Testis (tissue), 3 donors: ENCODE measurements around the gene GRAMD1B. TPM values are rescaled to one million over a fixed set of nuclear protein-coding genes. Genes with fewer than 3 reads are reported as not detected.
A peak's percentile ranks its signal among the peaks of the same experiment; 100 is the strongest.

Experiments
- DNase-seq: peaks from one replicate; pipeline ENCODE4 v3.0.0-alpha.2; 2019
- H3K27ac ChIP-seq, 2 donors: fragments of 200-600 bp; sonication (generic); one replicate each; pipeline ENCODE4 v1.5.1; 2019
- H3K27me3 ChIP-seq: fragments of 200-600 bp; sonication (generic); one replicate; pipeline ENCODE4 v1.5.1; 2019
- H3K36me3 ChIP-seq: fragments of 200-600 bp; sonication (generic); one replicate; pipeline ENCODE4 v1.5.1; 2017; ENCODE audit warnings: low read depth; ENCODE audit errors: missing control alignments
- H3K4me1 ChIP-seq: fragments of 200-600 bp; sonication (generic); one replicate; pipeline ENCODE4 v1.5.1; 2019
- H3K4me3 ChIP-seq, 2 donors: fragments of 200-600 bp; sonication (generic); one replicate each; pipeline ENCODE4 v1.5.1; 2017 to 2019
- H3K9me3 ChIP-seq: fragments of 200-600 bp; sonication (generic); one replicate; pipeline ENCODE4 v1.5.1; 2017
- CTCF ChIP-seq, 3 experiments: fragments of 450-650 bp in 2 of 3; fragments of 200-600 bp in 1 of 3; sonication (generic) in 1 of 3; IDR thresholded peaks; one replicate each; pipeline ENCODE4 v1.5.1; 2016 to 2019; ENCODE audit warnings: antibody characterized with exemption in 3 of 3, mild to moderate bottlenecking in 2 of 3, moderate library complexity in 1 of 3
- POLR2A ChIP-seq: fragments of 450-650 bp; IDR thresholded peaks from one replicate; pipeline ENCODE4 v1.6.1; 2017; ENCODE audit warnings: antibody characterized with exemption, mild to moderate bottlenecking, moderate library complexity
- WGBS, 2 donors: methylation state at CpG; one replicate each; pipeline ENCODE4 v1.1.5; 2018; 5-methylcytosine and 5-hydroxymethylcytosine counted together
- intact Hi-C: fragments of 100-400 bp; cut with DNase I; formaldehyde crosslinking; loops from one replicate; pipeline ENCODE4 v1.15.1; 2023; ENCODE audit warnings: low total_unique reads
- polyA plus RNA-seq: library from polyadenylated mRNA; stranded (reverse); fragments of 350-450 nt; fragmentation: Illumina TruSeq; extraction: RNeasy Lipid Tissue Mini Kit (QIAGEN cat#74804); gene quantifications from one replicate; pipeline ENCODE4 v1.2.3, GENCODE V29; 2014; ENCODE audit warnings: low read depth, low replicate concordance; ENCODE audit not compliant: insufficient read depth
- total RNA-seq, 2 donors: library from RNA; depleted of rRNA; stranded (reverse); fragments of >200 nt; gene quantifications; one replicate each; pipeline ENCODE4 v1.2.3, GENCODE V29; 2016

Gene GRAMD1B
- total and polyA plus RNA-seq, 3 donors from 2014 or later: 48.1 to 78.9 (median 48.9) TPM

- Histone ChIP-seq H3K4me1 (peaks cover 8% of the 10 kb centered on the region), H3K36me3 (no peaks in the 10 kb centered on the region), H3K4me3 (no peak overlapping the region), H3K27ac (no peak overlapping the region), H3K9me3 (no peaks in the 10 kb centered on the region), H3K27me3 (no peaks in the 10 kb centered on the region)
- WGBS, 2 donors: 94 to 97% methylated on average over 2 of the region's 2 CpGs
- no peak for DNase-seq
- intact Hi-C loops: no loop called here
- TF ChIP-seq POLR2A: no peak
- TF ChIP-seq CTCF (IDR thresholded peaks at IDR 0.05): no peak
These were observed 220.8 kb downstream of the GRAMD1B start for GRCh38 chr11:123650901-123651300.

- Histone ChIP-seq H3K9me3 (no peaks in the 10 kb centered on the region), H3K4me1 (peaks cover 8% of the 10 kb centered on the region), H3K27ac (no peak overlapping the region), H3K36me3 (no peaks in the 10 kb centered on the region), H3K4me3 (no peak overlapping the region), H3K27me3 (no peaks in the 10 kb centered on the region)
- no peak for DNase-seq
- WGBS, 2 donors: 67 to 69% methylated on average over 2 of the region's 2 CpGs
- TF ChIP-seq CTCF (IDR thresholded peaks at IDR 0.05): no peak
- no peak for TF ChIP-seq POLR2A
- intact Hi-C loops: no loop called here
These were observed 222.5 kb downstream of the GRAMD1B start for GRCh38 chr11:123652599-123652998.

GRCh38 chr11:123653483-123653826 is 223.4 kb downstream of the GRAMD1B start:
- Histone ChIP-seq H3K36me3 (no peaks in the 10 kb centered on the region), H3K4me1 (peaks cover 8% of the 10 kb centered on the region), H3K4me3 (peak overlapping the region; percentile 49 to 74), H3K9me3 (no peaks in the 10 kb centered on the region), H3K27ac (no peak overlapping the region), H3K27me3 (no peaks in the 10 kb centered on the region)
- intact Hi-C loops: no loop called here
- DNase-seq: no peak
- TF ChIP-seq CTCF (IDR thresholded peaks at IDR 0.05) (no peak), POLR2A (no peak)
- 3 to 6% methylated on average over 10 of the region's 10 CpGs for WGBS, 2 donors

- H3K4me1 ChIP-seq: peaks cover 8% of the 10 kb centered on the region
- H3K27me3 ChIP-seq: no peaks in the 10 kb centered on the region
- intact Hi-C loops: no loop called here
- H3K27ac ChIP-seq: no peak overlapping the region
- no peaks in the 10 kb centered on the region for H3K9me3 ChIP-seq
- H3K36me3 ChIP-seq: no peaks in the 10 kb centered on the region
- 0 to 2% methylated on average over 6 to 56 of the region's 64 CpGs for WGBS, 2 donors
- H3K4me3 ChIP-seq: peak overlapping the region; percentile 49 to 74
- TF ChIP-seq CTCF (IDR thresholded peaks at IDR 0.05) (no peak), POLR2A (no peak)
- DNase-seq: peak; percentile 60
These were observed 223.9 kb downstream of the GRAMD1B start for GRCh38 chr11:123653827-123654565.

GRCh38 chr11:123654566-123655081 is 224.6 kb downstream of the GRAMD1B start, which contains the start of gene SCN3B:
SCN3B (minus strand) TSS chr11:123654624; CDS start chr11:123653801, 823 bp downstream.
- TF ChIP-seq POLR2A: no peak
- TF ChIP-seq CTCF (IDR thresholded peaks at IDR 0.05): no peak
- Histone ChIP-seq H3K36me3 (no peaks in the 10 kb centered on the region), H3K9me3 (no peaks in the 10 kb centered on the region), H3K4me1 (peaks cover 8% of the 10 kb centered on the region), H3K27ac (peak within 1 kb of the TSS; percentile 43 to 75), H3K4me3 (peak within 1 kb of the TSS; percentile 49 to 74), H3K27me3 (no peaks in the 10 kb centered on the region)
- WGBS, 2 donors: 0 to 1% methylated on average over 1 to 43 of the region's 44 CpGs
- peak; percentile 82 for DNase-seq
- intact Hi-C loops: no loop called here
